HepG2 (cell line): Measurements from ENCODE around the gene P2RX1. TPM values are rescaled to one million over a fixed set of nuclear protein-coding genes. Genes with fewer than 3 reads are reported as not detected.

Experiments
- BRD4 ChIP-seq: sonication (generic); formaldehyde crosslinking; IDR thresholded peaks from 2 replicates; pipeline ENCODE4 v1.4.0; 2020; ENCODE audit warnings: missing genetic modification reagents
- CEBPB ChIP-seq: IDR thresholded peaks from 2 replicates; pipeline ENCODE4 v1.6.1; 2011; ENCODE audit warnings: low read depth, low read length, improper control_type of control experiment, borderline replicate concordance
- E2F5 ChIP-seq: sonication (generic); formaldehyde crosslinking; conservative IDR thresholded peaks from 2 replicates; pipeline ENCODE4 v1.4.0; 2020; ENCODE audit warnings: missing genetic modification reagents
- HNRNPUL1 ChIP-seq: fragments of 200-400 bp; formaldehyde crosslinking; IDR thresholded peaks from 2 replicates; pipeline ENCODE4 v1.6.1; 2017; ENCODE audit warnings: low read depth, mild to moderate bottlenecking, low read length, moderate library complexity
- MEIS1 ChIP-seq: sonication (generic); formaldehyde crosslinking; IDR thresholded peaks from 2 replicates; pipeline ENCODE4 v1.9.0; 2021; ENCODE audit warnings: mild to moderate bottlenecking, missing genetic modification reagents, moderate library complexity, borderline replicate concordance
- NCOA5 ChIP-seq: sonication (generic); formaldehyde crosslinking; IDR thresholded peaks from 2 replicates; pipeline ENCODE4 v1.4.0; 2020; ENCODE audit warnings: missing genetic modification reagents
- NR2C2 ChIP-seq: sonication (generic); formaldehyde crosslinking; IDR thresholded peaks from 2 replicates; pipeline ENCODE4 v1.4.0; 2020; ENCODE audit warnings: missing genetic modification reagents, mild to moderate bottlenecking, moderate library complexity, borderline replicate concordance
- PHF8 ChIP-seq: sonication (generic); formaldehyde crosslinking; IDR thresholded peaks from 2 replicates; pipeline ENCODE4 v1.5.0; 2020; ENCODE audit warnings: missing genetic modification reagents
- RFXANK ChIP-seq: IDR thresholded peaks from 2 replicates; pipeline ENCODE4 v1.6.1; 2016
- RXRB ChIP-seq: IDR thresholded peaks from 2 replicates; pipeline ENCODE4 v1.6.1; 2016; ENCODE audit warnings: borderline replicate concordance, missing genetic modification reagents, missing compliant biosample characterization
- SIN3B ChIP-seq: fragments of 150-350 bp; IDR thresholded peaks from 2 replicates; pipeline ENCODE4 v1.6.1; 2014; ENCODE audit warnings: low read length
- SP1 ChIP-seq, 2 experiments: fragments of 450-650 bp in 1 of 2; sonication (generic) in 1 of 2; formaldehyde crosslinking in 1 of 2; IDR thresholded peaks; 2 replicates each; pipeline versions ENCODE4 v1.4.0 to v1.6.1; 2016 to 2020; ENCODE audit warnings: missing genetic modification reagents in 1 of 2
- TCF7L2 ChIP-seq: IDR thresholded peaks from 2 replicates; pipeline ENCODE4 v1.6.1; 2011; ENCODE audit warnings: mild to moderate bottlenecking, low read depth, low read length, moderate library complexity
- TFAP4 ChIP-seq: sonication (generic); IDR thresholded peaks from 2 replicates; pipeline ENCODE4 v1.6.1; 2016; ENCODE audit warnings: low read depth, borderline replicate concordance
- TFDP1 ChIP-seq: IDR thresholded peaks from 2 replicates; pipeline ENCODE4 v1.6.1; 2016; ENCODE audit warnings: missing compliant biosample characterization, missing genetic modification reagents, borderline replicate concordance
- ZBTB49 ChIP-seq: sonication (generic); formaldehyde crosslinking; IDR thresholded peaks from 2 replicates; pipeline ENCODE4 v1.4.0; 2020; ENCODE audit warnings: missing genetic modification reagents, borderline replicate concordance
- ZNF17 ChIP-seq: sonication (generic); formaldehyde crosslinking; IDR thresholded peaks from 2 replicates; pipeline ENCODE4 v1.5.0; 2020; ENCODE audit warnings: mild to moderate bottlenecking, missing genetic modification reagents
- ZNF275 ChIP-seq: sonication (generic); formaldehyde crosslinking; IDR thresholded peaks from 2 replicates; pipeline ENCODE4 v1.8.0; 2022; ENCODE audit warnings: missing genetic modification reagents, mild to moderate bottlenecking, inconsistent platforms, borderline replicate concordance
- ZNF331 ChIP-seq: sonication (generic); formaldehyde crosslinking; IDR thresholded peaks from 2 replicates; pipeline ENCODE4 v1.4.0; 2020; ENCODE audit warnings: missing genetic modification reagents
- ZNF34 ChIP-seq: sonication (generic); formaldehyde crosslinking; IDR thresholded peaks from 2 replicates; pipeline ENCODE4 v1.4.0; 2020; ENCODE audit warnings: mild to moderate bottlenecking, missing genetic modification reagents, borderline replicate concordance
- ZNF441 ChIP-seq: sonication (generic); formaldehyde crosslinking; IDR thresholded peaks from 2 replicates; pipeline ENCODE4 v1.7.0; 2021; ENCODE audit warnings: missing genetic modification reagents, borderline replicate concordance
- ZNF644 ChIP-seq: IDR thresholded peaks from 2 replicates; pipeline ENCODE4 v1.6.1; 2016; ENCODE audit warnings: low read depth
- polyA plus RNA-seq, 8 experiments: library from polyadenylated mRNA; depleted of rRNA in 3 of 8; stranded (reverse) in 7 of 8; unstranded in 1 of 8; fragments of >200 nt; fragmentation: Illumina TruSeq in 4 of 8; extraction: Trizol in 4 of 8; gene quantifications; 2 replicates each; pipeline versions ENCODE4 v1.2.1 to v1.2.3, GENCODE V29; 2011 to 2016; ENCODE audit warnings: low read depth in 4 of 8, missing spikeins in 1 of 8, mixed read lengths in 1 of 8; ENCODE audit not compliant: insufficient read depth in 1 of 8
- total RNA-seq, 5 experiments: library from RNA; depleted of rRNA; stranded (reverse); fragments of >200 nt; fragmentation: Illumina TruSeq; extraction: Trizol; gene quantifications; 2 replicates each; pipeline ENCODE4 v1.2.3, GENCODE V29; 2016; ENCODE audit warnings: low read depth in 1 of 5

The P2RX1 gene
- total and polyA plus RNA-seq, 2 of the 13 experiments (the other 11 are each of a cell fraction or from before 2014, with no cell fraction given): 0.04 to 0.50 TPM

- no peak for TF ChIP-seq ZBTB49 (CRISPR knock-in tag)
- no peak for TF ChIP-seq TFDP1 (CRISPR knock-in tag)
- no peak for TF ChIP-seq RFXANK (CRISPR knock-in tag)
- TF ChIP-seq ZNF644 (CRISPR knock-in tag): no peak
- TF ChIP-seq ZNF441 (CRISPR knock-in tag): no peak
- no peak for TF ChIP-seq ZNF34 (CRISPR knock-in tag)
- TF ChIP-seq NR2C2 (CRISPR knock-in tag): peak; percentile 46; the same call in 1 of the 2 replicates
- no peak for TF ChIP-seq ZNF331 (CRISPR knock-in tag)
- TF ChIP-seq SP1 (IDR thresholded peaks at IDR 0.05): no peak
- no peak for TF ChIP-seq SP1 (CRISPR knock-in tag; IDR thresholded peaks at IDR 0.05)
- no peak for TF ChIP-seq SIN3B
- no peak for TF ChIP-seq PHF8 (CRISPR knock-in tag)
- TF ChIP-seq MEIS1 (CRISPR knock-in tag): no peak
- TF ChIP-seq NCOA5 (CRISPR knock-in tag): no peak
- TF ChIP-seq E2F5 (CRISPR knock-in tag): no peak
- TF ChIP-seq ZNF275 (CRISPR knock-in tag): no peak
- TF ChIP-seq RXRB (CRISPR knock-in tag): no peak
- TF ChIP-seq TFAP4: no peak
- no peak for TF ChIP-seq HNRNPUL1
- TF ChIP-seq BRD4 (CRISPR knock-in tag): no peak
- 0 out of 2 replicates have a peak, but pooled peaks have one; percentile 3 for TF ChIP-seq CEBPB
- no peak for TF ChIP-seq ZNF17 (CRISPR knock-in tag)
- TF ChIP-seq TCF7L2: no peak
Measured at GRCh38 chr17:3903881-3904290, 12.4 kb downstream of the P2RX1 start (continued).
